ENCODE results near the gene CARD14. TPM values are rescaled to one million over a fixed set of nuclear protein-coding genes. Genes with fewer than 3 reads are reported as not detected.

The CARD14 gene
- total and polyA plus RNA-seq, 2 donors (not counting 1 experiment from before 2014, with no cell fraction given), result not detected

GRCh38 chr17:80237386-80237785 is 67.6 kb downstream of the CARD14 start:
- Histone ChIP-seq H3K79me2 (ENCODE audit: control insufficient read depth, insufficient read depth, low read length) (no peaks in the 10 kb centered on the region), H3K4me1 (ENCODE audit: control insufficient read depth in 2 of 2, insufficient read depth in 2 of 2, low read length in 2 of 2) (no peaks in the 10 kb centered on the region), H3K9ac (ENCODE audit: low read length) (no peak overlapping the region), H3K9me3 (ENCODE audit: control extremely low read depth in 1 of 3, control insufficient read depth in 2 of 3, insufficient read depth in 1 of 3, low read length in 2 of 3) (peaks cover 0 to 27% (median 15%) of the 10 kb centered on the region in 3 donors), H3K27me3 (replicated peaks in 1 of 4; ENCODE audit: control extremely low read depth in 1 of 4, control insufficient read depth in 3 of 4, insufficient read depth in 4 of 4, low read length in 3 of 4) (no peaks in the 10 kb centered on the region), H3K4me2 (replicated peaks; ENCODE audit: low read depth, low read length, poor library complexity, severe bottlenecking) (no peak overlapping the region), H3K4me3 (ENCODE audit: control extremely low read depth in 1 of 5, extremely low read depth in 1 of 5, insufficient read depth in 1 of 5, low read depth in 2 of 5, low read length in 4 of 5) (no peak overlapping the region), H2AFZ (ENCODE audit: insufficient read depth, low read depth, low read length, poor library complexity, severe bottlenecking) (no peak overlapping the region), H4K20me1 (ENCODE audit: control insufficient read depth, insufficient read depth, low read length, poor library complexity, severe bottlenecking) (no peaks in the 10 kb centered on the region), H3K36me3 (replicated peaks in 1 of 2; ENCODE audit: control extremely low read depth in 1 of 2, control insufficient read depth in 1 of 2, extremely low read depth in 1 of 2, insufficient read depth in 2 of 2, low read length in 1 of 2) (no peaks in the 10 kb centered on the region), H3K27ac (ENCODE audit: low read length in 2 of 2) (no peak overlapping the region)
- POLR2A ChIA-PET, result no interaction called here
- H3K27ac Mint-ChIP-seq, result no peak overlapping the region
- TF ChIP-seq, protein P1, sequence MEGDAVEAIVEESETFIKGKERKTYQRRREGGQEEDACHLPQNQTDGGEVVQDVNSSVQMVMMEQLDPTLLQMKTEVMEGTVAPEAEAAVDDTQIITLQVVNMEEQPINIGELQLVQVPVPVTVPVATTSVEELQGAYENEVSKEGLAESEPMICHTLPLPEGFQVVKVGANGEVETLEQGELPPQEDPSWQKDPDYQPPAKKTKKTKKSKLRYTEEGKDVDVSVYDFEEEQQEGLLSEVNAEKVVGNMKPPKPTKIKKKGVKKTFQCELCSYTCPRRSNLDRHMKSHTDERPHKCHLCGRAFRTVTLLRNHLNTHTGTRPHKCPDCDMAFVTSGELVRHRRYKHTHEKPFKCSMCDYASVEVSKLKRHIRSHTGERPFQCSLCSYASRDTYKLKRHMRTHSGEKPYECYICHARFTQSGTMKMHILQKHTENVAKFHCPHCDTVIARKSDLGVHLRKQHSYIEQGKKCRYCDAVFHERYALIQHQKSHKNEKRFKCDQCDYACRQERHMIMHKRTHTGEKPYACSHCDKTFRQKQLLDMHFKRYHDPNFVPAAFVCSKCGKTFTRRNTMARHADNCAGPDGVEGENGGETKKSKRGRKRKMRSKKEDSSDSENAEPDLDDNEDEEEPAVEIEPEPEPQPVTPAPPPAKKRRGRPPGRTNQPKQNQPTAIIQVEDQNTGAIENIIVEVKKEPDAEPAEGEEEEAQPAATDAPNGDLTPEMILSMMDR (IDR thresholded peaks at IDR 0.05), result no peak
- TF ChIP-seq EZH2 (IDR thresholded peaks at IDR 0.05; ENCODE audit: borderline replicate concordance, insufficient read depth, low read depth, low read length, poor library complexity, severe bottlenecking), result no peak
- CTCF ChIA-PET, result no interaction called here
- H3K4me1 Mint-ChIP-seq, result no peaks in the 10 kb centered on the region
- H3K9me3 Mint-ChIP-seq (ENCODE audit: insufficient read depth), result peaks cover 8% of the 10 kb centered on the region
- no peak for DNase-seq
- no peak for ATAC-seq (ENCODE audit: low read depth)
- 96% methylated on average over 8 of the region's 10 CpGs for WGBS (ENCODE audit: insufficient coverage)
- no peaks in the 10 kb centered on the region for H3K27me3 Mint-ChIP-seq
- H3K4me3 Mint-ChIP-seq, result no peak overlapping the region
- intact Hi-C loops (cut with micrococcal nuclease), result no loop called here

DNA sequence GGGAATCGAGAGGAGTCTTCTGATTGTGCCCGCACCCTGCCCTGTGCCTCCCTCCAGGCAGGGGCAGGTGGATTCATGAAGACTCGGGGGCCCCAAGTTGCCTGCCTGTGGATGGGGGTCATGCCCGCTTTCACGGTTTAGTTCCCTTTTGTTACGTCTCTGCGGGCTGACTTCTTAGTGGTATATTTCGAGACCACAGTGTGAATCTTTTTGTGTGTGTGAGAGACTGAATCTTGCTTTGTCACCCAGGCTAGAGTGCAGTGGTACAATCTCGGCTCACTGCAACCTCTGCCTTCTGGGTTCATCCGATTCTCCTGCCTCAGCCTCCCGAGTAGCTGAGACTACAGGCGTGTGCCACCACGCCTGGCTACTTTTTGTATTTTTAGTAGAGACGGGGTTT is 72.7 kb downstream of the CARD14 start:
- H3K4me3 Mint-ChIP-seq, result no peak overlapping the region
- WGBS (ENCODE audit: insufficient coverage), result 93% methylated on average over 13 of the region's 14 CpGs
- Histone ChIP-seq H3K27ac (ENCODE audit: low read length in 2 of 2) (no peak overlapping the region), H3K36me3 (replicated peaks in 1 of 2; ENCODE audit: control extremely low read depth in 1 of 2, control insufficient read depth in 1 of 2, extremely low read depth in 1 of 2, insufficient read depth in 2 of 2, low read length in 1 of 2) (no peaks in the 10 kb centered on the region), H3K9me3 (ENCODE audit: control extremely low read depth in 1 of 3, control insufficient read depth in 2 of 3, insufficient read depth in 1 of 3, low read length in 2 of 3) (peaks cover 0 to 3% (median 0%) of the 10 kb centered on the region in 3 donors), H4K20me1 (ENCODE audit: control insufficient read depth, insufficient read depth, low read length, poor library complexity, severe bottlenecking) (no peaks in the 10 kb centered on the region), H3K4me2 (replicated peaks; ENCODE audit: low read depth, low read length, poor library complexity, severe bottlenecking) (no peak overlapping the region), H2AFZ (ENCODE audit: insufficient read depth, low read depth, low read length, poor library complexity, severe bottlenecking) (no peak overlapping the region), H3K9ac (ENCODE audit: low read length) (no peak overlapping the region), H3K27me3 (replicated peaks in 1 of 4; ENCODE audit: control extremely low read depth in 1 of 4, control insufficient read depth in 3 of 4, insufficient read depth in 4 of 4, low read length in 3 of 4) (no peaks in the 10 kb centered on the region), H3K79me2 (ENCODE audit: control insufficient read depth, insufficient read depth, low read length) (no peaks in the 10 kb centered on the region), H3K4me1 (ENCODE audit: control insufficient read depth in 2 of 2, insufficient read depth in 2 of 2, low read length in 2 of 2) (no peaks in the 10 kb centered on the region), H3K4me3 (ENCODE audit: control extremely low read depth in 1 of 5, extremely low read depth in 1 of 5, insufficient read depth in 1 of 5, low read depth in 2 of 5, low read length in 4 of 5) (no peak overlapping the region)
- no peaks in the 10 kb centered on the region for H3K4me1 Mint-ChIP-seq
- H3K27ac Mint-ChIP-seq, result no peak overlapping the region
- ChIA-PET CTCF (no interaction called here), POLR2A (no interaction called here)
- no peaks in the 10 kb centered on the region for H3K9me3 Mint-ChIP-seq (ENCODE audit: insufficient read depth)
- ATAC-seq (ENCODE audit: low read depth) (no peak), DNase-seq (no peak)
- intact Hi-C loops (cut with micrococcal nuclease), result no loop called here
- H3K27me3 Mint-ChIP-seq, result no peaks in the 10 kb centered on the region
- no peak for TF ChIP-seq EZH2 (IDR thresholded peaks at IDR 0.05; ENCODE audit: borderline replicate concordance, insufficient read depth, low read depth, low read length, poor library complexity, severe bottlenecking)
- TF ChIP-seq, protein P1 (IDR thresholded peaks at IDR 0.05), result no peak

All from B cell (primary cell).